ENCODE results near the gene NMBR.

GRCh38 chr6:142162780-142163179 lies 15.9 kb upstream of the NMBR start:
- TF ChIP-seq CTCF (IDR thresholded peaks at IDR 0.05) = no peak
- TF ChIP-seq POLR2AphosphoS5 (IDR thresholded peaks at IDR 0.05) = no peak
- no peak for TF ChIP-seq EP300 (IDR thresholded peaks at IDR 0.05)
